ENCODE results near the gene LSG1. TPM values are rescaled to one million over a fixed set of nuclear protein-coding genes. Genes with fewer than 3 reads are reported as not detected.

LSG1 gene
- total RNA-seq, 1 experiment from 2014 or later = 81.3 TPM

DNA sequence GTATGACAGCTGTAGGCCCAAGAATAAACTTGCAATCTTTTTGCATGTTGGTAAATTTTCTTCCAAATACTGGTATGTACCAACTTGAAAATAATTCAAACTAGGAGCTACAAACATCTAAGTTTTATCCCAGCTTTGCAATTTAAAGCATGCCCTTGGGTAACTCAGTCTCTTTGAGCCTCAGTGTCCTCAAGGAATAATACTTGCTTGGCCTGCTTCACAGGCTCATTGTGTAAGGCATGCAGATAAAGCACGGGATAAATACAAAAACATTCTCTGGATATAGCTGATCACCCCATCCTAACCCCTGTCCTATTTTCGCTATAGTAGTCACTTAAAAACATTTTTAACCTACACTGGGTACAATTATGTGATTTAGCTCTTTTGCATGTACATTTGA is 29.2 kb downstream of the LSG1 start:
- Histone ChIP-seq H3K27me3 (replicated peaks; ENCODE audit: insufficient read depth, low read depth, low read length, poor library complexity) (no peaks in the 10 kb centered on the region), H3K9me3 (ENCODE audit: low read depth, low read length, poor library complexity, severe bottlenecking) (no peaks in the 10 kb centered on the region), H3K4me1 (ENCODE audit: insufficient read depth, low read length, poor library complexity, severe bottlenecking) (no peaks in the 10 kb centered on the region), H3K27ac (ENCODE audit: low read depth, low read length, poor library complexity, severe bottlenecking) (no peak overlapping the region), H3K4me3 (ENCODE audit: low read depth, low read length, poor library complexity, severe bottlenecking) (no peak overlapping the region), H3K36me3 (ENCODE audit: insufficient read depth, low read length, poor library complexity, severe bottlenecking) (peaks cover 59% of the 10 kb centered on the region)
- POLR2A ChIA-PET (ENCODE audit: low non-redundant PET) = interaction anchor here (0.6 kb wide), 1 partner anchor 17 kb away, joined by 5 read pairs; no protein-coding TSS in a partner anchor
- BruUV-seq (replicated peaks) = no TSS peak
- CTCF ChIA-PET = no interaction called here
- intact Hi-C loops (cut with micrococcal nuclease; ENCODE audit: unreplicated experiment) = no loop called here
- no peak for DNase-seq (ENCODE audit: low spot score)
- TF ChIP-seq EZH2 (IDR thresholded peaks at IDR 0.05; ENCODE audit: borderline replicate concordance, low read depth, low read length, poor library complexity, severe bottlenecking) = no peak
- TF ChIP-seq, protein P1, sequence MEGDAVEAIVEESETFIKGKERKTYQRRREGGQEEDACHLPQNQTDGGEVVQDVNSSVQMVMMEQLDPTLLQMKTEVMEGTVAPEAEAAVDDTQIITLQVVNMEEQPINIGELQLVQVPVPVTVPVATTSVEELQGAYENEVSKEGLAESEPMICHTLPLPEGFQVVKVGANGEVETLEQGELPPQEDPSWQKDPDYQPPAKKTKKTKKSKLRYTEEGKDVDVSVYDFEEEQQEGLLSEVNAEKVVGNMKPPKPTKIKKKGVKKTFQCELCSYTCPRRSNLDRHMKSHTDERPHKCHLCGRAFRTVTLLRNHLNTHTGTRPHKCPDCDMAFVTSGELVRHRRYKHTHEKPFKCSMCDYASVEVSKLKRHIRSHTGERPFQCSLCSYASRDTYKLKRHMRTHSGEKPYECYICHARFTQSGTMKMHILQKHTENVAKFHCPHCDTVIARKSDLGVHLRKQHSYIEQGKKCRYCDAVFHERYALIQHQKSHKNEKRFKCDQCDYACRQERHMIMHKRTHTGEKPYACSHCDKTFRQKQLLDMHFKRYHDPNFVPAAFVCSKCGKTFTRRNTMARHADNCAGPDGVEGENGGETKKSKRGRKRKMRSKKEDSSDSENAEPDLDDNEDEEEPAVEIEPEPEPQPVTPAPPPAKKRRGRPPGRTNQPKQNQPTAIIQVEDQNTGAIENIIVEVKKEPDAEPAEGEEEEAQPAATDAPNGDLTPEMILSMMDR (conservative IDR thresholded peaks at IDR 0.05; ENCODE audit: low read depth, low read length) = no peak

DNA sequence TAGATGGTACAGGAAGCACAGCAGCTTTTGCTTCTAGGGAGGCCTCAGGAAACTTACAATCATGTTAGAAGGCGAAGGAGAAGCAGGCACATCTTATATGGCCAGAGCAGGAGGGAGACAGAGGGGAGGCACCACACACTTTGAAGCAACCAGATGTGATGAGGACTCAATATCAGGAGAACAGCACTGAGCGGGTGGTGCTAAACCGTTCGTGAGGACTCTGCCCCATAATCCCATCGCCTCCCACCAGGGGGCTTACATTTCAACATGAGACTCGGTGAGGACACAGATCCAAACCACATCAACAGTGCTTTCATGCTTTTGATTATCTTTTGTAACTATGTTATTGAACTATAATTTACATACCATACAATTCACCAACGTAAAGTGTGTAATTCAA is 31.2 kb downstream of the LSG1 start:
- TSS peak; percentile 74 for BruUV-seq (replicated peaks)
- CTCF ChIA-PET = no interaction called here

DNA sequence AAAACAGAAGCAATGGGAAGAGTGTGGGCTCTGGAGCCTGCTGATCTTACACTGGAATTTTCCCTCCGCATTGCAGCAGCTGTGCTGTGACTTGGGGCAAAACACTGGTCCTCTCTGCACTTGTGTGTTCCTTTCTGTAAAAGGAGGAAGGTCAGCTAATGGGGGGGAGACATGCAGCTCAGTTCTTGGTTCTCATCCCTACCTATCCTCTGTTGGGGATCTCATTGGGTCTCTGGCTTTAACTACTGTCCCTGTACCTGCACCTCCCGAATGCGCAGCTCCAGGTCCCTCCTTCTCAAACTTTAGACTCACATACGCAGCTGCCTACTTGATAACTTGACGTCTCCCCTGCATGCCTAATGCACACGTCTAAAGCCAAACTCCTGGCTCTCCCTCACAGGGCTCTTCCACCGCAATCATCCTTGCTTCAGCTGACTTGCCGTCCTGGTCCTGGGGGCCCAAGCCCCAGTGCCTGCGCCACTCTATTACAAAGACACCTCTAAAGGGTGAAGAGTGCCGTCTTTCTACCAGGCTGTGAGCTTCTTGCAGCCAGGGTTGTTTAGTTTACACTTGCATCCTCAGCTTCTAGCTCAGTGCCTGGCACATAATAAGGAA is 32.9 kb downstream of the LSG1 start:
- POLR2A ChIA-PET (ENCODE audit: low non-redundant PET) = no interaction called here
- Histone ChIP-seq H3K27me3 (replicated peaks; ENCODE audit: insufficient read depth, low read depth, low read length, poor library complexity) (no peaks in the 10 kb centered on the region), H3K4me3 (ENCODE audit: low read depth, low read length, poor library complexity, severe bottlenecking) (no peak overlapping the region), H3K36me3 (ENCODE audit: insufficient read depth, low read length, poor library complexity, severe bottlenecking) (peaks cover 34% of the 10 kb centered on the region), H3K4me1 (ENCODE audit: insufficient read depth, low read length, poor library complexity, severe bottlenecking) (no peaks in the 10 kb centered on the region), H3K27ac (ENCODE audit: low read depth, low read length, poor library complexity, severe bottlenecking) (no peak overlapping the region), H3K9me3 (ENCODE audit: low read depth, low read length, poor library complexity, severe bottlenecking) (no peaks in the 10 kb centered on the region)
- no TSS peak for BruUV-seq (replicated peaks)
- no peak for DNase-seq (ENCODE audit: low spot score)
- CTCF ChIA-PET = no interaction called here
- intact Hi-C loops (cut with micrococcal nuclease; ENCODE audit: unreplicated experiment) = loop anchor here (10.0 kb wide), 1 partner anchor 304 kb away; no protein-coding TSS in a partner anchor
- no peak for TF ChIP-seq EZH2 (IDR thresholded peaks at IDR 0.05; ENCODE audit: borderline replicate concordance, low read depth, low read length, poor library complexity, severe bottlenecking)
- TF ChIP-seq, protein P1 (conservative IDR thresholded peaks at IDR 0.05; ENCODE audit: low read depth, low read length) = no peak

More for the DNA sequence above, 31.2 kb downstream of the LSG1 start:
- TF ChIP-seq EZH2 (IDR thresholded peaks at IDR 0.05; ENCODE audit: borderline replicate concordance, low read depth, low read length, poor library complexity, severe bottlenecking) = no peak
- TF ChIP-seq, protein P1 (conservative IDR thresholded peaks at IDR 0.05; ENCODE audit: low read depth, low read length) = peak; percentile 51
- no peaks in the 10 kb centered on the region for H3K4me1 ChIP-seq (ENCODE audit: insufficient read depth, low read length, poor library complexity, severe bottlenecking)
- DNase-seq (ENCODE audit: low spot score) = peak; percentile 67
- no peaks in the 10 kb centered on the region for H3K27me3 ChIP-seq (replicated peaks; ENCODE audit: insufficient read depth, low read depth, low read length, poor library complexity)
- no peak overlapping the region for H3K27ac ChIP-seq (ENCODE audit: low read depth, low read length, poor library complexity, severe bottlenecking)
- H3K4me3 ChIP-seq (ENCODE audit: low read depth, low read length, poor library complexity, severe bottlenecking) = no peak overlapping the region
- intact Hi-C loops (cut with micrococcal nuclease; ENCODE audit: unreplicated experiment) = no loop called here
- H3K9me3 ChIP-seq (ENCODE audit: low read depth, low read length, poor library complexity, severe bottlenecking) = no peaks in the 10 kb centered on the region
- H3K36me3 ChIP-seq (ENCODE audit: insufficient read depth, low read length, poor library complexity, severe bottlenecking) = peaks cover 48% of the 10 kb centered on the region
- POLR2A ChIA-PET (ENCODE audit: low non-redundant PET) = no interaction called here
